Panc1 (cell line): ENCODE results near the gene CASQ1. TPM values are rescaled to one million over a fixed set of nuclear protein-coding genes. Genes with fewer than 3 reads are reported as not detected.

Source experiments
- ATAC-seq: fragments of 200-7000 bp; cut with Tn5 transposase; 2 replicates; pipeline ENCODE4 v1.9.1; 2020; ENCODE audit warnings: mild to moderate bottlenecking, moderate library complexity
- BruUV-seq: library from RNA; stranded (reverse); fragments of 400-500 nt; replicated peaks from 2 replicates; lab custom pipeline; 2021; lab: Mats Ljungman, UMichigan
- CTCF ChIA-PET: fragments of 300-600 bp; sonication (Branson Sonifier 250); formaldehyde crosslinking; loops from one replicate; lab custom pipeline; 2022; ENCODE audit warnings: antibody characterized with exemption; lab: Charles Lee
- POLR2A ChIA-PET: fragments of 300-600 bp; sonication (Branson Sonifier 250); formaldehyde crosslinking; loops from one replicate; lab custom pipeline; 2022; ENCODE audit warnings: antibody characterized with exemption; lab: Charles Lee
- DNase-seq: peaks from one replicate; pipeline ENCODE4 v3.0.0-alpha.2; 2010; ENCODE audit warnings: low read depth, low spot score
- H3K27ac ChIP-seq: 2 replicates; pipeline ENCODE4 v1.5.1; 2011; ENCODE audit warnings: mild to moderate bottlenecking, low read length, inconsistent platforms
- H3K27me3 ChIP-seq: fragments of 200-500 bp; sonication (Bioruptor generic); 2 replicates; pipeline ENCODE4 v1.6.0; 2014; ENCODE audit warnings: low read length, inconsistent platforms; ENCODE audit not compliant: control insufficient read depth, insufficient read depth
- H3K36me3 ChIP-seq: fragments of 200-500 bp; sonication (Bioruptor generic); 2 replicates; pipeline ENCODE4 v1.5.1; 2014; ENCODE audit warnings: inconsistent platforms, mild to moderate bottlenecking, low read length, moderate library complexity; ENCODE audit not compliant: control insufficient read depth, insufficient read depth
- H3K4me1 ChIP-seq: 2 replicates; pipeline ENCODE4 v1.5.1; 2011; ENCODE audit warnings: inconsistent platforms, mild to moderate bottlenecking, low read length, moderate library complexity; ENCODE audit not compliant: control insufficient read depth, insufficient read depth
- H3K4me3 ChIP-seq, 2 experiments: 2 replicates each; pipeline ENCODE4 v1.5.1; 2011 to 2012; ENCODE audit warnings: low read depth in 2 of 2, low read length in 2 of 2, mild to moderate bottlenecking in 2 of 2, inconsistent platforms in 1 of 2, moderate library complexity in 1 of 2
- H3K9me3 ChIP-seq: fragments of 200-500 bp; sonication (Bioruptor generic); 2 replicates; pipeline ENCODE4 v1.5.1; 2014; ENCODE audit warnings: low read depth, mild to moderate bottlenecking, inconsistent platforms, low read length, moderate library complexity; ENCODE audit not compliant: control insufficient read depth, insufficient read depth
- CTCF ChIP-seq: fragments of 450-650 bp; IDR thresholded peaks from 2 replicates; pipeline ENCODE4 v1.5.1; 2017; ENCODE audit warnings: mild to moderate bottlenecking
- POLR2AphosphoS5 ChIP-seq: IDR thresholded peaks from 2 replicates; pipeline ENCODE4 v1.6.1; 2012; ENCODE audit warnings: mild to moderate bottlenecking, low read depth, low read length, moderate library complexity
- REST ChIP-seq, 2 experiments: IDR thresholded peaks; 2 replicates each; pipeline ENCODE4 v1.6.1; 2011 to 2012; ENCODE audit warnings: low read depth in 2 of 2, control low read depth in 1 of 2, low read length in 1 of 2, mild to moderate bottlenecking in 1 of 2, moderate library complexity in 1 of 2; ENCODE audit not compliant: insufficient read depth in 1 of 2
- SIN3A ChIP-seq: IDR thresholded peaks from 2 replicates; pipeline ENCODE4 v1.6.1; 2012; ENCODE audit warnings: low read depth, mild to moderate bottlenecking, low read length, moderate library complexity, borderline replicate concordance; ENCODE audit not compliant: insufficient read depth
- TCF7L2 ChIP-seq: IDR thresholded peaks from 2 replicates; pipeline ENCODE4 v1.6.1; 2011; ENCODE audit warnings: mild to moderate bottlenecking, low read depth, low read length, inconsistent platforms
- in situ Hi-C: cut with HindIII; loops from 2 replicates; pipeline ENCODE4 v1.10.0; 2016; ENCODE audit warnings: low sequenced_read_pairs, low pct_unique_long_range_greater_than_20kb
- intact Hi-C: fragments of 100-400 bp; cut with micrococcal nuclease; formaldehyde crosslinking; loops from one replicate; pipeline ENCODE4 v1.10.0; 2022; ENCODE audit not compliant: unreplicated experiment
- total RNA-seq: library from RNA; stranded (reverse); gene quantifications from one replicate; pipeline ENCODE4 v1.2.1, GENCODE V29; 2021; ENCODE audit not compliant: unreplicated experiment

CASQ1 gene
- total RNA-seq, 1 experiment from 2014 or later, result not detected

- Histone ChIP-seq H3K36me3 (peaks cover 40% of the 10 kb centered on the region), H3K4me3 (no peak overlapping the region), H3K9me3 (no peaks in the 10 kb centered on the region), H3K27me3 (no peaks in the 10 kb centered on the region), H3K4me1 (no peaks in the 10 kb centered on the region), H3K27ac (no peak overlapping the region)
- BruUV-seq, result no TSS peak
- in situ Hi-C loops (no loop called here), intact Hi-C loops (loop anchor here (10.0 kb wide), 1 partner anchor 1974 kb away; no protein-coding TSS in a partner anchor)
- CTCF ChIA-PET, result interaction anchor here (1.2 to 2.6 kb wide), 3 partner anchors 16 to 119 kb away, joined by 4 to 18 read pairs (median 15); no protein-coding TSS in a partner anchor
- ATAC-seq, result no peak
- no peak for DNase-seq
- TF ChIP-seq POLR2AphosphoS5 (no peak), REST (IDR thresholded peaks at IDR 0.05; ENCODE audit: insufficient read depth in 1 of 2, low read depth in 2 of 2, low read length in 1 of 2) (no peak), SIN3A (no peak), CTCF (no peak), TCF7L2 (no peak)
- POLR2A ChIA-PET, result no interaction called here
Measured at GRCh38 chr1:160220301-160220700, 29.9 kb downstream of the CASQ1 start.

DNA sequence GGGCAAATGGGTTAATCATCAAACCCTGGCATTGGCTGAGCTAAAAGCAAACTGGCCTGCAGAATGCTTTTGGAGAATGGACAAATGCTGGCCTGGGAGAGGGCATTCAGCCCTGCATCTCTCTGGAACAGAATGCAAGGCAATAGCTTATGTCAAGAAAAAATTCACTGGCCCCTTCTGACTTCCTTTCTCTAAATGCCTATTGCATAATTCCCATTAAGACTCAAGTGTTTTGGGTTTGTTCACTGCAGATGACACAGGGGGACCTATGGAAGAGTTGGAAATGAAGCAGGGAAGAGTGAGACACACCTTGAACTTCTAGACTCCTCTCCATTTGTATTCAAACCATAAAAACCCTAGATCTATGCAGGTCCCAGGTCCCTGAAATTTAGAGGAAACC is 30.7 kb downstream of the CASQ1 start:
- Histone ChIP-seq H3K4me3 (no peak overlapping the region), H3K9me3 (no peaks in the 10 kb centered on the region), H3K27ac (no peak overlapping the region), H3K36me3 (peaks cover 41% of the 10 kb centered on the region), H3K4me1 (no peaks in the 10 kb centered on the region), H3K27me3 (no peaks in the 10 kb centered on the region)
- intact Hi-C loops, result loop anchor here (10.0 kb wide), 1 partner anchor 1974 kb away; no protein-coding TSS in a partner anchor
- in situ Hi-C loops, result no loop called here
- TF ChIP-seq REST (IDR thresholded peaks at IDR 0.05; ENCODE audit: insufficient read depth in 1 of 2, low read depth in 2 of 2, low read length in 1 of 2) (no peak), SIN3A (no peak), TCF7L2 (no peak), POLR2AphosphoS5 (no peak), CTCF (no peak)
- ATAC-seq, result no peak
- ChIA-PET POLR2A (no interaction called here), CTCF (interaction anchor here (0.7 kb wide), 1 partner anchor 28 kb away, joined by 3 read pairs; no protein-coding TSS in a partner anchor)
- no peak for DNase-seq
- BruUV-seq, result no TSS peak
